COLO668 (cell line): ENCODE results near the gene ST6GALNAC1.

ENCODE experiments used
- DNase-seq: peaks from one replicate; lab custom pipeline; 2025; ENCODE audit not compliant: unreplicated experiment; lab: John Stamatoyannopoulos, UW

The ST6GALNAC1 gene

GRCh38 chr17:76581515-76581914 is 62.0 kb downstream of the ST6GALNAC1 start:
- DNase-seq: no peak

- no peak for DNase-seq
These were observed 64.3 kb downstream of the ST6GALNAC1 start for GRCh38 chr17:76579281-76579680.

- DNase-seq: no peak
These were observed 65.2 kb downstream of the ST6GALNAC1 start for GRCh38 chr17:76578376-76578775.

- no peak for DNase-seq
These were observed 65.7 kb downstream of the ST6GALNAC1 start for GRCh38 chr17:76577876-76578275.

GRCh38 chr17:76576189-76576588 is 67.4 kb downstream of the ST6GALNAC1 start:
- DNase-seq: no peak

- DNase-seq: no peak
These were observed 68.0 kb downstream of the ST6GALNAC1 start for GRCh38 chr17:76575570-76575969.
